ENCODE results near the gene NBPF14.
"Not testable (repeated sequence)": the region's sequence is repeated elsewhere in the genome, so short reads cannot be mapped to it uniquely, and the experiment has no call there.

NBPF14 gene, protein sequence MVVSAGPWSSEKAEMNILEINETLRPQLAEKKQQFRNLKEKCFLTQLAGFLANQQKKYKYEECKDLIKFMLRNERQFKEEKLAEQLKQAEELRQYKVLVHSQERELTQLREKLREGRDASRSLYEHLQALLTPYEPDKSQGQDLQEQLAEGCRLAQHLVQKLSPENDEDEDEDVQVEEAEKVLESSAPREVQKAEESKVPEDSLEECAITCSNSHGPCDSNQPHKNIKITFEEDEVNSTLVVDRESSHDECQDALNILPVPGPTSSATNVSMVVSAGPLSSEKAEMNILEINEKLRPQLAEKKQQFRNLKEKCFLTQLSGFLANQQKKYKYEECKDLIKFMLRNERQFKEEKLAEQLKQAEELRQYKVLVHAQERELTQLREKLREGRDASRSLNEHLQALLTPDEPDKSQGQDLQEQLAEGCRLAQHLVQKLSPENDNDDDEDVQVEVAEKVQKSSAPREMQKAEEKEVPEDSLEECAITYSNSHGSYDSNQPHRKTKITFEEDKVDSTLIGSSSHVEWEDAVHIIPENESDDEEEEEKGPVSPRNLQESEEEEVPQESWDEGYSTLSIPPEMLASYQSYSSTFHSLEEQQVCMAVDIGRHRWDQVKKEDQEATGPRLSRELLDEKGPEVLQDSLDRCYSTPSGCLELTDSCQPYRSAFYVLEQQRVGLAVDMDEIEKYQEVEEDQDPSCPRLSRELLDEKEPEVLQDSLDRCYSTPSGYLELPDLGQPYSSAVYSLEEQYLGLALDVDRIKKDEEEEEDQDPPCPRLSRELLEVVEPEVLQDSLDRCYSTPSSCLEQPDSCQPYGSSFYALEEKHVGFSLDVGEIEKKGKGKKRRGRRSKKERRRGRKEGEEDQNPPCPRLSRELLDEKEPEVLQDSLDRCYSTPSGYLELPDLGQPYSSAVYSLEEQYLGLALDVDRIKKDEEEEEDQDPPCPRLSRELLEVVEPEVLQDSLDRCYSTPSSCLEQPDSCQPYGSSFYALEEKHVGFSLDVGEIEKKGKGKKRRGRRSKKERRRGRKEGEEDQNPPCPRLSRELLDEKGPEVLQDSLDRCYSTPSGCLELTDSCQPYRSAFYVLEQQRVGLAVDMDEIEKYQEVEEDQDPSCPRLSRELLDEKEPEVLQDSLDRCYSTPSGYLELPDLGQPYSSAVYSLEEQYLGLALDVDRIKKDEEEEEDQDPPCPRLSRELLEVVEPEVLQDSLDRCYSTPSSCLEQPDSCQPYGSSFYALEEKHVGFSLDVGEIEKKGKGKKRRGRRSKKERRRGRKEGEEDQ (N-terminal part only)

DNA sequence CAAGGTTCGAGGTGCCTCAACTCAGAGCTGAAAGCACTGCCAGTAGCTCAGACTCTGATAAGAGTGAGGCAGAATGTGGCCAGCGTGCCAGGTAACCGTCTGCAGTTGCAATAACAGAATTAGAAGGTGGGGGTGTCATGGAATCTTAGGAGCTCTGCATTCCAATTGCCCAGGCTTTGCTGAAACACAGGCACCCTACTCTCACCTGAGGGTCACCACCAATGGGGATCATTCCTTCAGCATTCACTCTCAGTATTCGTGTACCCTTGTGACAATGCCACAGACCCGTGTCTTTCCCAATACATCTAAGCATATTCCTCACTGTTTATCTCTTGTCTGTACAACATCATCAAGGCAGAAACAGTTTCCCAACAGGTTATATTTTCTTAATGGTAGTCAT, at the start of gene NBPF14:
NBPF14 (minus strand) TSS at position 101 of the 400 bp plus-strand sequence. CDS start 294 bp downstream, outside the sequence.
- DNase-seq (ENCODE audit: low read depth, low spot score), result not testable (repeated sequence)

DNA sequence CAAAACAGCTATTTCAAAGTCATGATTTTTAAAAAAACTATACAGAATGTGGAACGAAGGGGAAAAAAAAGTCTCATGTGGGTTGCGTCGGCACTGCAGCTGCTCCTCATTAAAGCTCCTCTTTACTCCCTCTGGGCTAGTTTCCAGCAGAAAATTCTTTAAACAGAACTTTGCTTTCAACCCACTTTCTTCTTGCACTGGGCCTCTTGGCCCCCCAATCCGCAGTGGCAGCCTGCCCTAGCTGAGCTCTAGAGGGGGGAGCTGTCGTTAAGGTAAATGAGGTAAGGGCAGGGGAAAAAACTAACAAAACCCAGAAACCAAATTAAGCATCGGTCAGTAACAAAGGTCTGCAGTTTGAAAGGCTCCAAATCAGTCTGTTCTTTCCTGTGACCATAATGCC, 29.6 kb upstream of the NBPF14 start:
- not testable (repeated sequence) for DNase-seq (ENCODE audit: low read depth, low spot score)

DNA sequence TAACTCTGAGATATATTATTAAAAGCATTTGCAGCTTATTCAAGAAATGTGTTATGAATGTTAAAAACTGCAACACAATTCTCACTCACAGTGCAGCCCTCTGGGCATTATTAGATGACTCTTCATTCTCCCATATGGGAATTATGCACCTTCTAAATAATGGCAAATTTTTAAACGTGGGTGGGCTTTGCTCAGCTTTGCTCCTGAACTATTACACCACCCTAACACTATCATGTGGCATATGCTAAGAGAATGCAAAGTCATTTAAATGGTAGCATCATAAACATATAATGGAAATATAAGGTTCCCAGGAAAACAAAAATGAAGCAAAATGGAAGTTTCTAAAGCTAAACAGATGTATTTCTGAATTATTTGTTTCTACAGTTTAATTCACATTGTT, 22.4 kb upstream of the NBPF14 start:
- DNase-seq (ENCODE audit: low read depth, low spot score), result not testable (repeated sequence)

DNA sequence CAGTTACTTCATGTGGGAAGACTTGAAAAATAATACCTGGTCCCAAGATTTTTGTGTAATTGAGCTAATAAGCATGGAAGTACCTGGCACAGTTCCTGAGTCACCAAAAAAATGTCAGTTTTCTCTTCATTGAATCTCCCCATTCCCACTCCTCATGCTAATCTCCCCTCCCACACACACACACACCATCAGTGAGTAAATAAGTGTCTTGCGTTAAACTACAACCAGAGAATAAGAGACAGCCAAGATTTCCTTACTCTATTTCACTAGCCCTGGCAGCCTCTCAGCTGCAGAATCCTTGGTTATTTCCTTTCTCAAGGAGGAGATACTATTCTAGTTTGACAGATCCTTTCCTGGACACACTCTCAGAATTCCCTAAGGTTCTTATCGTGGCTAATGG, 9.5 kb upstream of the NBPF14 start:
- DNase-seq (ENCODE audit: low read depth, low spot score), result not testable (repeated sequence)

DNA sequence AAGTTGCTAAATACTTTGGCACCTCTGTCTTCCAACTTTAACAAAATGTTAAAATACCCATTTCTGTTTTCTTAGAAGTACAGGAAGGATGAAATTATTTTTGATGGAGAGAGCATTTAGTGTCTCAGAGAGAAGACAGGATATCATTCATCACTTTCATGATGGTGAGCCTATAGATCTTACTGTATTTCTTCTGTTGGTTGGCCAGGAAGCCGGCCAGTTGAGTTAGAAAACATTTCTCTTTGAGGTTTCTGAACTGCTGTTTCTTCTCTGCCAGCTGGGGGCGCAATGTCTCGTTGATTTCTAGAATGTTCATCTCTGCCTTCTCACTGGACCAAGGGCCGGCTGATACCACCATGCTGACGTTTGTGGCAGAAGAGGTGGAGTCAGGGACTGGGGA, 451 bp downstream of the NBPF14 start:
- DNase-seq (ENCODE audit: low read depth, low spot score), result not testable (repeated sequence)

DNA sequence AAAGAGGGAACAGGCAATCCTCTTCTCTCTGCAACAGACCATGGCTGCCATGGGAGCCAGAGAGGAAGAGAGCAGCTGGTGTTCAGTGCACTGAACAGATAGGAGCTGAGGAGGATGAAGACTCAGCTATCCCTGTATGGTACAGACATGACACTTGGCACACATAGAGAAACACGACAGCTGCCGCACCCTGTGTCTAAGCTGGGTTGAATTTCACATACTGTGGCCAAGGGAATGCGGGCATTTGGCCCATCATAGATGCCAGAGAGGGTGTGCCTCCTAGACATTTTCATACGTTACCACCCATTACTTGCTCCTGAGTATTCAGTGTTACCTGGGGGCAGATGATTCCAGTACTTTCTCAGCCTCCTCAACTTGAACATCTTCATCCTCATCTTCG, 4.7 kb downstream of the NBPF14 start:
- DNase-seq (ENCODE audit: low read depth, low spot score), result not testable (repeated sequence)

DNA sequence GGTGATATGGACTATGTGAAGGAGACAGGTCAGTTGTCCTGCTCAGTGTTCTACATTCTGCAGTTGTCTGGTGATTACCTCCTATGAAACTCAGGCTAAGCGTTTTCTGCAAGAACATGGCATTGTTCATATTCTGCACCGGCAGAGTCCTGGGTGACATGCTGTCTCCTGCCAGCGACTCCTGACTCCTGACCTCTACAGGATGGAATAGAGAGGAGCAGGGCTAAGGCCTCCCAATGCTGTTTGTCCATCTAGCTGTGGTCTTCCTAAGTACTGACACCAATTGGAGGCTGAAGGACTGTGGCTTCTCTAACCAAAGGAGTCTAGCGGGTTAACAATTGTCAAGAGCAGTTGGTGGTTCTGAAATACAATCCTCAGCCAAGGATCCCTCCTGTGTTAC, 63.7 kb downstream of the NBPF14 start:
- not testable (repeated sequence) for DNase-seq (ENCODE audit: low read depth, low spot score)

DNA sequence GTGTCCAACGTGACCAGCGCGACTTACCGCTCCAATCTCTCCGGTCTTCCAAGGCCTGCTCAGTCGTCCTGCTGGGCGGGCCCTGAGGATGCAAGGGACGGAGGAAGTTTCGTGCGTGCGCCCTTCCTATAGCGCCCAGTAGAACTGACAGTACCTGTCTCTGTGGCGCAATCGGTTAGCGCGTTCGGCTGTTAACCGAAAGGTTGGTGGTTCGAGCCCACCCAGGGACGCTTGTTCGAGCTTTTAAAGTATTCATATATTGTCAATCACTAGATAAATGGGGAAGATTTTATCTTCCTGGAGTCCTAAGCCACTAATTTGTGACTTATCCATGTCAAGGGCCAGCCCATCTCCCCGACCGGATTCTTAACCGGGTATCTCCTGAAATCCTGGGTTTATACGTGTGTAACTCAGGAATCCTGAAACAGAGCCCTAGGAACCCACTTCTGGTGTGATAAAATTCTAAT, 66.7 kb downstream of the NBPF14 start:
- DNase-seq (ENCODE audit: low read depth, low spot score), result not testable (repeated sequence)

DNA sequence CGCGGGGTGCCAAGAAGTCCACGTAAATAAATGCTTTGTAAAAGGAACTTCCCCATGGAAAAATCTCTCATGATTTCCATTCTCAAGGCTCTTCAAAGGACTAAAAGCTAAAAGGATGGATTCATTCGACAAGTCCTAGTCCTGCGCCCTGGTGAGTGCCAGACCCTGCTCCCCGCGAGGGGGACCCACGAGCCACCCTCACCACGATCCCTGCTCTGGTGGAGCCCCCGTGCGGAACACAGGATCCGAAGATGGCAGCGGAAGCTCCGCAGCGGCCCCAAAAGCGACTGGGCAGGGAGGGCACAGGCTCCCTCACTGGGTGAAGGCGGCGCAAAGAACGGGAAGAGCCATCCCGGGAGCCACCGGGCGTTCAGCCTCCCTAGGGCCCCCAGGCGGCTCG, 67.2 kb downstream of the NBPF14 start:
- DNase-seq (ENCODE audit: low read depth, low spot score), result not testable (repeated sequence)

DNA sequence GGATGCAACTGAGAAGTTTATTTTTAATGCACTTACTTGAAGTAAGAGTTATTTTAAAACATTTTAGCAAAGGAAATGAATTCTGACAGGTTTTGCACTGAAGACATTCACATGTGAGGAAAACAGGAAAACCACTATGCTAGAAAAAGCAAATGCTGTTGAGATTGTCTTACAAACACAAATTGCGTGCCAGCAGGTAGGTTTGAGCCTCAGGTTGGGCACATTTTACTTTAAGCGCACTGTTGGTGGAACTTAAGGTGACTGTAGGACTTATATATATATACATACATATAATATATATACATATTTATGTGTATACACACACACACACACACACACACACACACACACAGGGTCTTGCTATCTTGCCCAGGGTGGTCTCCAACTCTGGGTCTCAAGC, 69.2 kb downstream of the NBPF14 start:
- not testable (repeated sequence) for DNase-seq (ENCODE audit: low read depth, low spot score)

DNA sequence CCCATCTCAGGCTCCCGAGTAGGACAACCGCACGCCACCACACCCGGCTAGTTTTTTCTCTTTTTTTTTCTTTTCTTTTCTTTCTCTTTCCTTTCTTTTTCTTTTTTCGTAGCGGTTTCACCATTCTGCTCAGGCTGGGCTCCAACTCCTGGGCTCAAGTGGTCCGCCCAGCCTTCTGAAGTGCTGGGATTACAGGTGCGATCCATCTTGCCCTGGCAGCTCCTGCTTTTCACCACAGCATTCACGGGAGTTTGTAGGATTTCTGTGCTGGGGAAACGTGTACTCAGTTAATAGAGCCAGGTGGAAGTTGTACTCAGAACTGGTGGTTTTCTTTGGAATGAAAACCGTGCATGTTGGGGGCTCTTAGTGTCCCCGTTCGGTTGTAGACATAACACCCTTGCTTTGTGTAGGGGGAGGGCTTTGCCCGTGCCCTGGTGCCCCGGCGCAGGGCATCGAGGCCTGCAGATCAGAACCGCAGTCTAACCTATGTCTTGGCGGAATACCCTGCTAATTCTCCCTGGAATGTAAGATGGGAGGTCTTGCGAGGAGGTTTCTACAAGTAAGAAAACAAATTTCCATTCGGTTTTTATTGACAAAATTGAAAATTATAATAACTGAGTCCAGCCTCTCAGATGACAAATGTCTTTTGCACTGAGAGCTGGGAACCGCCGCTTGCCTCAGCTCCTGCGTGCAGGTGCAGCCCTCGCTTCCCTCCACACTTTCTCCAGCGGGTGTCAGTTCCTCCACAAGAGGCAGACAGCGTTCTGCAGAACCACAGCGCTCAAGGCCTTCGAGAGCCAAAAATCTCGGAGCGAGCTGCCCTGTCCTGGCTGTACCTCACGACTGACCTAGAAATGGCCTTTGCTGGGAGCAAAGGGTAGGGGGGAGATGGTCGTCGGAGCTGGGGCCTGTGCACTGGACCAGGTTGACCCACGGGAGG, 72.3 kb downstream of the NBPF14 start:
- not testable (repeated sequence) for DNase-seq (ENCODE audit: low read depth, low spot score)

DNA sequence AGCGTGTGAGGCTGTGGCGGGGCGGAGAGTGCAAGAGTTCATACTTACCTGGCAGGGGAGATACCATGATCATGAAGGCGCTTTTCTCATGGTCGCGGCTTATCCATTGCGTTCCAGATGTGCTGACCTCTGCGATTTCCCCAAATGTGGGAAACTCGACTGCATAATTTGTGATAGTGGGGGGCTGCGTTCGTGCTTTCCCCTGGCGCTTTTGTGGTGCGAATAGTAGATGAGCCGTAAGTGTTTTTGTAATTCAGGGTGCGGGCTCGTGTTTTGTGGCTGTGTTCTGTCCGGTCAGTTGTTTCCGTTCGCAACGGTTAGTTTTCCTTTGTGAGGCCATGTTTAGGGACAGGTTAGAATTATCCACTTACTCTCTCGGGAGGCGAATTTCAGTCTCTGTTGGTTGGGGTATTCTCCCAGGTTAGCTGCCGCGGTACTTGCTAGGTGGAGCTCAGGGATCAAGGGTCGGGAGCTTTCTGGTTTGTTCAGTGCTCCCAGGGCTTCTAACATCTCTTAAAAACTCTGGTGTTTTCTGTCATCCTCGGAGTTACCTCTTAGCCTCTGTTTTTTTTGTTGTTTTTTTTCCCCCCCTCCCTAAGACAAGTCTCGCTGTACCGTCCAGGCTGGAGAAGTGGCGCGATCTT, 73.1 kb downstream of the NBPF14 start:
- DNase-seq (ENCODE audit: low read depth, low spot score), result peak; percentile 96

DNA sequence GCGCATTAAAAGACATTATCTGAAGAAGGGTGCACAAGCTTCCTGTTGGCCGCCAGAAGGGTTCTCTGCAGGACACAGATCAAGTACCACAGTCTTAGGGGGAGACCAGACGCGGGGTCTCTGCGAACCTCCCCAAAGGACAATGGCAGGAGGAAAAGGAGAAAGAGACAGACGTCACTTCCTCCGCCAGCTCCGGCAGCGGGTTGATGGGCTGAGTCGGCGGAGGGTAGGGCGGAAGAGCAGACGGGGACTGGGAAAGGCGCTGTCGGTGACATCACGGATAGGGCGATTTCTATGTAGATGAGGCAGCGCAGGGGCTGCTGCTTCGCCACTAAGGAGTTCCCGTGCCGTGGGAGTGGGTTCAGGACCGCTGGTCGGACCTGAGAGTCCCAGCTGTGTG, 73.7 kb downstream of the NBPF14 start:
- peak; percentile 78 for DNase-seq (ENCODE audit: low read depth, low spot score)

DNA sequence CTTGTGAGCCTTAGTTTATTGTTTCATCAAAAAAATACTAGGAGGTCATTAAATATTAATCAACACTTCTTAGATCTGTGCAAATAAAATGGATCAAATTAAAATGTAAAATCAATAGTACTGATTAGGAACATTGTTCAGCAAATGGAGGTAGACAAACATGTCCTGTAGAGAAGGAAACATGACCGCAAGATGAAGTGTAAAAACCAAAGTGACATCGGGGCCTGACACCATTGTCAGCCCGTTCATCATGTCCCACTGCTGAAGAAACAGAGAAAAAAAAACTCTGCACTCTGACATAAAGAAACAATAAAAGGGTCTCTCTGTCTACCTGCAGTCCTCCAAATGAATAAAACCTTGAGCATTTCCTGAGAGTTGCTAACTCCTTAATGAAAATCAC, 81.5 kb downstream of the NBPF14 start:
- not testable (repeated sequence) for DNase-seq (ENCODE audit: low read depth, low spot score)

DNA sequence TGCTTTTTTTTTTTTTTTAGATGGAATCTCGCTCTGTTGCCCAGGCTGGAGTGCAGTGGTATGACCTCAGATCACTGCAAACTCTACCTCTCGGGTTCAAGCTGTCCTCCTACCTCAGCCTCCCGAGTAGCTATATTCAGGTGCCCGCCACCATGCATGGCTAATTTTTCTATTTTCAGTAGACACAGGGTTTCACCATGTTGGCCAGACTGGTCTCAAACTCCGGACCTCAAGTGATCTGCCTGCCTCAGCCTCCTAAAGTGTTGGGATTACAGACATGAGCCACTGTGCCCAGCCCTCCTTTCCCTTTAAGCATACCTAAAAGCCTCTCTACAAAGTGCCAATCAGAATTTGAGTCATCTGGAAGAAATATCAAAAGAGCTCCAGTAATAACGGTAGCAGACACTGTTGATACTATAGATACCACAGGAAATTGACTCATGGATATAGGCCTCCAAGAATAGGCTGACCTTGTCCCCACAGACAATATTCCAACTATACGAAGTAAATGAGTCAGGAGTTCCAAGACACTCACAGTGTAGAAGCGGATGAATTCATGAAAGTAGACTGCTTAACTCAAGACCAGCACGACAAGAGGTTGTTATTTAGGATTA, 83.1 kb downstream of the NBPF14 start:
- not testable (repeated sequence) for DNase-seq (ENCODE audit: low read depth, low spot score)

DNA sequence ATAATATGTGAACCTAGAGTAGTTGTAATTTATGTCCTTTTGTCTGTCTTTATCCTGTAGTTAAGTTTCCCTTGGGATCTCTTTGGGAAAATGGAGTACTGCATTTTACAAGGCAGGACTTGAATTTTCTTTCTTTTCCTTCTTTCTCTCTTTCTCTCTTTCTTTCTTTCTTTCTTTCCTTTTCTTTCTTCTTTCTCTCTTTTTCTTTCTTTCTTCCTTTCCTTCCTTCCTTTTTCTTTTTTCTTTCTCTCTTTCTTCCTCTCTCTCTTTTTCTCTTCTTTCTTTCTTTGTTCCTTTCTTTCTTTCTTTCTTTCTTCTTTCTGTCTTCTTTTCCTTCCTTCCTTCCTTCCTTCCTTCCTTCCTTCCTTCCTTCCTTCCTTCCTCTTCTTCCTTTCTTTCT, 101.9 kb downstream of the NBPF14 start:
- DNase-seq (ENCODE audit: low read depth, low spot score), result not testable (repeated sequence)

DNA sequence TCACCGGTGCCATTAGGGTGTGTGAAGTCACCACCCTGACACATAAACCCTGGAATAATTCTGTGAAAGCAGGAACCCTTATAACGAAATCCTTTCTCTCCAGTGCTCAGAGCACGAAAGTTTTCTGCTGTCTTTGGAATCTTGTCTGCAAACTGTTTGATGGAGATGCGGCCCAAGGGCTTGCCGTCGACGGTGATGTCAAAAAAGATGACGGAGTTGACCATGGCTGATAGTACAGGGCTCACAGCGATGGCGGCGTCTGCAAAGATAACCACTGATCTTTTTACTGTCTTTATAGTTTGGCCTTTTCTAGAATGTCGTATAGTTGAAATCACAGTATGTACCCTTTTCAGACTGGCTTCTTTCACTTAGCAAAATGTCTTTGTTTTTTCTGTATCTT, 112.8 kb downstream of the NBPF14 start, which contains the start of gene PPIAL4G:
PPIAL4G (minus strand) TSS at position 274 of the 400 bp plus-strand sequence; CDS start at position 224, 50 bp downstream.
- DNase-seq (ENCODE audit: low read depth, low spot score), result not testable (repeated sequence)
